Astrocyte of the spinal cord (primary cell): ENCODE data around the gene PXDC1.

Source experiments
- DNase-seq: peaks from one replicate; pipeline ENCODE4 v3.0.0; 2011; ENCODE audit warnings: low read depth, low spot score
- H3K4me3 ChIP-seq: 2 replicates; pipeline ENCODE4 v1.5.1; 2011; ENCODE audit warnings: low read depth, mild to moderate bottlenecking, low read length, moderate library complexity
- CTCF ChIP-seq: IDR thresholded peaks from 2 replicates; pipeline ENCODE4 v1.5.1; 2012; ENCODE audit warnings: low read depth, mild to moderate bottlenecking, low read length, inconsistent platforms
- in situ Hi-C: cut with HindIII; loops from 2 replicates; pipeline ENCODE4 v1.10.0; 2017; ENCODE audit warnings: low sequenced_read_pairs

Gene PXDC1

GRCh38 chr6:3701631-3702030, 49.9 kb downstream of the PXDC1 start:
- no peak for TF ChIP-seq CTCF
- DNase-seq = no peak
- no peak overlapping the region for H3K4me3 ChIP-seq
- in situ Hi-C loops = loop anchor here (25.0 kb wide), 1 partner anchor 414 kb away; no protein-coding TSS in a partner anchor

GRCh38 chr6:3699231-3699630, 52.3 kb downstream of the PXDC1 start:
- no peak for DNase-seq
- no peak for TF ChIP-seq CTCF
- in situ Hi-C loops = no loop called here
- no peak overlapping the region for H3K4me3 ChIP-seq

GRCh38 chr6:3698021-3698420, 53.5 kb downstream of the PXDC1 start:
- TF ChIP-seq CTCF = no peak
- no peak for DNase-seq
- no peak overlapping the region for H3K4me3 ChIP-seq
- in situ Hi-C loops = no loop called here

GRCh38 chr6:3697609-3698008, 53.9 kb downstream of the PXDC1 start:
- H3K4me3 ChIP-seq = no peak overlapping the region
- in situ Hi-C loops = no loop called here
- TF ChIP-seq CTCF = no peak
- peak; percentile 93 for DNase-seq

GRCh38 chr6:3696525-3697088, 54.9 kb downstream of the PXDC1 start:
- peak; percentile 58 for DNase-seq
- in situ Hi-C loops = no loop called here
- H3K4me3 ChIP-seq = no peak overlapping the region
- TF ChIP-seq CTCF = no peak

GRCh38 chr6:3695065-3695817, 56.3 kb downstream of the PXDC1 start:
- no peak overlapping the region for H3K4me3 ChIP-seq
- DNase-seq = no peak
- in situ Hi-C loops = no loop called here
- TF ChIP-seq CTCF = no peak
